Activated T-helper 1 cell treated with anti-CD3 and anti-CD28 coated beads, Interleukin-12 subunit alpha, Interleukin-12 subunit beta, Interleukin-2, Interleukin-4 antibody, amounts not matched to agents 30 ng/mL and 10 ng/mL and 1 ng/mL, durations not matched to agents 14 hours and 24 hours and 36 hours (primary cell): ENCODE measurements around the gene LAP3. TPM values are rescaled to one million over a fixed set of nuclear protein-coding genes. Genes with fewer than 3 reads are reported as not detected.
A peak's percentile ranks its signal among the peaks of the same experiment; 100 is the strongest.
"Not testable (repeated sequence)": the region's sequence is repeated elsewhere in the genome, so short reads cannot be mapped to it uniquely, and the experiment has no call there.

Source experiments
- DNase-seq: peaks from one replicate; pipeline ENCODE4 v3.0.0; 2021; ENCODE audit warnings: low spot score
- H3K27ac Mint-ChIP-seq: one replicate; pipeline ENCODE4 v1.8.0; 2021; ENCODE audit warnings: mild to moderate bottlenecking, mixed read lengths
- H3K27me3 Mint-ChIP-seq: one replicate; pipeline ENCODE4 v1.8.0; 2022; ENCODE audit warnings: mild to moderate bottlenecking, moderate library complexity, mixed read lengths; ENCODE audit not compliant: insufficient read depth
- H3K36me3 Mint-ChIP-seq: one replicate; pipeline ENCODE4 v1.8.0; 2021; ENCODE audit warnings: low read depth, mixed read lengths
- H3K4me1 Mint-ChIP-seq: one replicate; pipeline ENCODE4 v1.8.0; 2021; ENCODE audit warnings: low read depth, mixed read lengths
- H3K4me3 Mint-ChIP-seq: one replicate; pipeline ENCODE4 v1.8.0; 2021; ENCODE audit warnings: mild to moderate bottlenecking, moderate library complexity, mixed read lengths
- H3K9me3 Mint-ChIP-seq: one replicate; pipeline ENCODE4 v1.8.0; 2021; ENCODE audit warnings: mixed read lengths
- intact Hi-C: fragments of 100-400 bp; cut with micrococcal nuclease; formaldehyde crosslinking; loops from one replicate; pipeline ENCODE4 v1.15.1; 2024
- total RNA-seq: library from RNA; stranded (reverse); gene quantifications from 2 replicates; pipeline ENCODE4 v1.2.3, GENCODE V29; 2022

The LAP3 gene
- 108 and 109 TPM in 2 replicates for total RNA-seq

- Mint-ChIP-seq H3K27ac (peak within 1 kb of the TSS; percentile 94), H3K4me1 (peaks cover 38% of the 10 kb centered on the region), H3K4me3 (peak within 1 kb of the TSS; percentile 93), H3K36me3 (peaks cover 34% of the 10 kb centered on the region), H3K9me3 (no peaks in the 10 kb centered on the region), H3K27me3 (no peaks in the 10 kb centered on the region)
- intact Hi-C loops, result loop anchor here (1.0 to 5.0 kb wide), 8 partner anchors 28 to 1820 kb away; partner anchors contain the start of genes DCAF16, MED28, NCAPG and QDPR
- DNase-seq, result peak; percentile 98
These were observed at the start of gene LAP3 for GRCh38 chr4:17576932-17577664. TSS of gene LAP3 (plus strand) at chr4:17577198. CDS start at chr4:17577466, 268 bp downstream.

GRCh38 chr4:17528551-17529165, 48.3 kb upstream of the LAP3 start:
- Mint-ChIP-seq H3K9me3 (no peaks in the 10 kb centered on the region), H3K4me3 (no peak overlapping the region), H3K27me3 (peaks cover 9% of the 10 kb centered on the region), H3K27ac (no peak overlapping the region), H3K36me3 (no peaks in the 10 kb centered on the region), H3K4me1 (no peaks in the 10 kb centered on the region)
- DNase-seq, result no peak
- intact Hi-C loops, result no loop called here

- Mint-ChIP-seq H3K27me3 (peaks cover 5% of the 10 kb centered on the region), H3K9me3 (no peaks in the 10 kb centered on the region), H3K36me3 (no peaks in the 10 kb centered on the region), H3K4me3 (no peak overlapping the region), H3K27ac (no peak overlapping the region), H3K4me1 (no peaks in the 10 kb centered on the region)
- intact Hi-C loops, result no loop called here
- no peak for DNase-seq
These were observed 45.3 kb upstream of the LAP3 start for GRCh38 chr4:17531538-17532285.

GRCh38 chr4:17534705-17535104, 42.3 kb upstream of the LAP3 start:
- Mint-ChIP-seq H3K27me3 (peaks cover 5% of the 10 kb centered on the region), H3K9me3 (no peaks in the 10 kb centered on the region), H3K27ac (no peak overlapping the region), H3K36me3 (no peaks in the 10 kb centered on the region), H3K4me1 (no peaks in the 10 kb centered on the region), H3K4me3 (no peak overlapping the region)
- DNase-seq, result no peak
- intact Hi-C loops, result no loop called here

GRCh38 chr4:17535242-17535641, 41.8 kb upstream of the LAP3 start:
- H3K27ac Mint-ChIP-seq, result no peak overlapping the region

GRCh38 chr4:17535906-17536305, 41.1 kb upstream of the LAP3 start:
- Mint-ChIP-seq H3K9me3 (no peaks in the 10 kb centered on the region), H3K4me3 (no peak overlapping the region), H3K4me1 (no peaks in the 10 kb centered on the region), H3K27ac (no peak overlapping the region), H3K36me3 (no peaks in the 10 kb centered on the region), H3K27me3 (peaks cover 8% of the 10 kb centered on the region)
- DNase-seq, result no peak
- intact Hi-C loops, result no loop called here

More at GRCh38 chr4:17535242-17535641, 41.8 kb upstream of the LAP3 start:
- H3K36me3 Mint-ChIP-seq, result no peaks in the 10 kb centered on the region
- intact Hi-C loops, result no loop called here
- H3K4me3 Mint-ChIP-seq, result no peak overlapping the region
- peaks cover 8% of the 10 kb centered on the region for H3K27me3 Mint-ChIP-seq
- DNase-seq, result no peak
- no peaks in the 10 kb centered on the region for H3K4me1 Mint-ChIP-seq
- H3K9me3 Mint-ChIP-seq, result no peaks in the 10 kb centered on the region

- H3K4me3 Mint-ChIP-seq, H3K27me3 Mint-ChIP-seq, H3K9me3 Mint-ChIP-seq, H3K4me1 Mint-ChIP-seq, intact Hi-C loops, H3K27ac Mint-ChIP-seq, H3K36me3 Mint-ChIP-seq, DNase-seq: not testable (repeated sequence)
These were observed 39.9 kb upstream of the LAP3 start for GRCh38 chr4:17537060-17537459.

GRCh38 chr4:17544205-17544604, 32.8 kb upstream of the LAP3 start:
- no peak overlapping the region for H3K4me3 Mint-ChIP-seq
- H3K27me3 Mint-ChIP-seq, result peaks cover 10% of the 10 kb centered on the region
- no peak overlapping the region for H3K27ac Mint-ChIP-seq
- H3K4me1 Mint-ChIP-seq, result peaks cover 6% of the 10 kb centered on the region
- intact Hi-C loops, result loop anchor here (10.0 kb wide), 1 partner anchor 481 kb away; the partner anchor contains the start of gene LCORL
- DNase-seq, result no peak
- no peaks in the 10 kb centered on the region for H3K36me3 Mint-ChIP-seq
- H3K9me3 Mint-ChIP-seq, result no peaks in the 10 kb centered on the region

- no peaks in the 10 kb centered on the region for H3K36me3 Mint-ChIP-seq
- H3K27ac Mint-ChIP-seq, result no peak overlapping the region
- peaks cover 8% of the 10 kb centered on the region for H3K27me3 Mint-ChIP-seq
- H3K9me3 Mint-ChIP-seq, result no peaks in the 10 kb centered on the region
- no peak overlapping the region for H3K4me3 Mint-ChIP-seq
- intact Hi-C loops, result loop anchor here (10.0 kb wide), 1 partner anchor 480 kb away; the partner anchor contains the start of gene LCORL
- DNase-seq, result no peak
- peaks cover 9% of the 10 kb centered on the region for H3K4me1 Mint-ChIP-seq
These were observed 32.2 kb upstream of the LAP3 start for GRCh38 chr4:17544831-17545234.

GRCh38 chr4:17545374-17546140, 31.4 kb upstream of the LAP3 start:
- Mint-ChIP-seq H3K4me1 (peaks cover 9% of the 10 kb centered on the region), H3K9me3 (no peaks in the 10 kb centered on the region), H3K36me3 (no peaks in the 10 kb centered on the region), H3K4me3 (no peak overlapping the region), H3K27ac (no peak overlapping the region), H3K27me3 (peaks cover 6% of the 10 kb centered on the region)
- no peak for DNase-seq
- intact Hi-C loops, result loop anchor here (10.0 kb wide), 1 partner anchor 479 kb away; the partner anchor contains the start of gene LCORL

- intact Hi-C loops, result loop anchor here (10.0 kb wide), 1 partner anchor 479 kb away; the partner anchor contains the start of gene LCORL
- no peak overlapping the region for H3K4me3 Mint-ChIP-seq
These were observed 30.8 kb upstream of the LAP3 start for GRCh38 chr4:17546222-17546621.

GRCh38 chr4:17546678-17547077, 30.3 kb upstream of the LAP3 start:
- Mint-ChIP-seq H3K27ac (no peak overlapping the region), H3K27me3 (peaks cover 6% of the 10 kb centered on the region), H3K9me3 (no peaks in the 10 kb centered on the region), H3K4me1 (peaks cover 9% of the 10 kb centered on the region), H3K4me3 (no peak overlapping the region), H3K36me3 (no peaks in the 10 kb centered on the region)
- intact Hi-C loops, result loop anchor here (10.0 kb wide), 1 partner anchor 478 kb away; the partner anchor contains the start of gene LCORL
- DNase-seq, result no peak

More at GRCh38 chr4:17546222-17546621, 30.8 kb upstream of the LAP3 start:
- Mint-ChIP-seq H3K4me1 (peaks cover 9% of the 10 kb centered on the region), H3K27ac (no peak overlapping the region), H3K9me3 (no peaks in the 10 kb centered on the region), H3K36me3 (no peaks in the 10 kb centered on the region), H3K27me3 (peaks cover 6% of the 10 kb centered on the region)
- no peak for DNase-seq
